ENCODE data around the gene PKP1.

- TF ChIP-seq CTCF (IDR thresholded peaks at IDR 0.05) (no peak), ZFX (IDR thresholded peaks at IDR 0.05; ENCODE audit: borderline replicate concordance) (no peak)
Measured at GRCh38 chr1:201258763-201259230, 24.5 kb upstream of the PKP1 start.

Data from 22Rv1 (cell line).